WTC11 (cell line): ENCODE data around the gene NKAIN2. TPM values are rescaled to one million over a fixed set of nuclear protein-coding genes. Genes with fewer than 3 reads are reported as not detected.

Experiments
- ATAC-seq: fragments of 200-7000 bp; cut with Tn5 transposase; 2 replicates; pipeline ENCODE4 v1.10.0; 2021; ENCODE audit warnings: mild to moderate bottlenecking, moderate library complexity
- CTCF ChIA-PET: fragments of 300-600 bp; sonication (Branson Sonifier 250); formaldehyde crosslinking; loops from one replicate; lab custom pipeline; 2021; ENCODE audit warnings: antibody characterized with exemption; lab: Charles Lee
- POLR2A ChIA-PET: fragments of 350-600 bp; sonication (Branson Sonifier 250); formaldehyde crosslinking; loops from one replicate; lab custom pipeline; 2021; ENCODE audit warnings: antibody characterized with exemption; lab: Charles Lee
- DNase-seq: peaks from one replicate; pipeline ENCODE4 v3.0.0; 2021; ENCODE audit warnings: low spot score
- H3K27ac Mint-ChIP-seq: 2 replicates; pipeline ENCODE4 v1.8.0; 2021; ENCODE audit warnings: mixed read lengths
- H3K27me3 Mint-ChIP-seq: 2 replicates; pipeline ENCODE4 v1.8.0; 2021; ENCODE audit warnings: low read depth, mild to moderate bottlenecking, moderate library complexity, mixed read lengths
- H3K36me3 Mint-ChIP-seq: 2 replicates; pipeline ENCODE4 v1.8.0; 2021; ENCODE audit warnings: mixed read lengths
- H3K4me1 Mint-ChIP-seq: 2 replicates; pipeline ENCODE4 v1.8.0; 2022; ENCODE audit warnings: mixed read lengths
- H3K4me3 Mint-ChIP-seq: 2 replicates; pipeline ENCODE4 v1.8.0; 2021; ENCODE audit warnings: mild to moderate bottlenecking, moderate library complexity, mixed read lengths
- H3K9me3 Mint-ChIP-seq: 2 replicates; pipeline ENCODE4 v1.8.0; 2021; ENCODE audit warnings: mixed read lengths
- ARID4B ChIP-seq: sonication (generic); formaldehyde crosslinking; IDR thresholded peaks from 2 replicates; pipeline ENCODE4 v1.8.0; 2023; ENCODE audit warnings: missing genetic modification reagents, mild to moderate bottlenecking, borderline replicate concordance
- CREM ChIP-seq: sonication (generic); formaldehyde crosslinking; IDR thresholded peaks from 2 replicates; pipeline ENCODE4 v1.8.1; 2022; ENCODE audit warnings: mild to moderate bottlenecking, missing genetic modification reagents, moderate library complexity
- CTCF ChIP-seq: fragments of 200-600 bp; IDR thresholded peaks from 2 replicates; pipeline ENCODE4 v1.8.0; 2022; ENCODE audit warnings: antibody characterized with exemption
- HMGA2 ChIP-seq: fragments of 250-450 bp; sonication (Bioruptor Pico); IDR thresholded peaks from 2 replicates; pipeline ENCODE4 v1.4.0; 2021; ENCODE audit warnings: mild to moderate bottlenecking, moderate library complexity
- IRF2 ChIP-seq: sonication (generic); formaldehyde crosslinking; IDR thresholded peaks from 2 replicates; pipeline ENCODE4 v1.8.0; 2022; ENCODE audit warnings: low read depth, missing genetic modification reagents, borderline replicate concordance
- JUN ChIP-seq: sonication (generic); formaldehyde crosslinking; IDR thresholded peaks from 2 replicates; pipeline ENCODE4 v1.8.0; 2023; ENCODE audit warnings: mild to moderate bottlenecking, missing genetic modification reagents
- KAT7 ChIP-seq: sonication (generic); formaldehyde crosslinking; IDR thresholded peaks from 2 replicates; pipeline ENCODE4 v1.8.1; 2023; ENCODE audit warnings: missing genetic modification reagents, mild to moderate bottlenecking, borderline replicate concordance
- MAX ChIP-seq: sonication (generic); formaldehyde crosslinking; IDR thresholded peaks from 2 replicates; pipeline ENCODE4 v1.8.0; 2022; ENCODE audit warnings: mild to moderate bottlenecking, missing genetic modification reagents
- MLX ChIP-seq: sonication (generic); formaldehyde crosslinking; IDR thresholded peaks from 2 replicates; pipeline ENCODE4 v1.8.1; 2023; ENCODE audit warnings: mild to moderate bottlenecking, missing genetic modification reagents, moderate library complexity
- NFATC4 ChIP-seq: fragments of 250-450 bp; sonication (Bioruptor Pico); IDR thresholded peaks from 2 replicates; pipeline ENCODE4 v1.9.0; 2021; ENCODE audit warnings: mild to moderate bottlenecking
- NFE2L1 ChIP-seq: sonication (generic); formaldehyde crosslinking; IDR thresholded peaks from 2 replicates; pipeline ENCODE4 v1.8.1; 2023; ENCODE audit warnings: missing genetic modification reagents
- OVOL2 ChIP-seq: fragments of 250-450 bp; sonication (Bioruptor Pico); IDR thresholded peaks from 2 replicates; pipeline ENCODE4 v1.9.0; 2021; ENCODE audit warnings: mild to moderate bottlenecking, borderline replicate concordance
- PRDM15 ChIP-seq: sonication (generic); formaldehyde crosslinking; IDR thresholded peaks from 2 replicates; pipeline ENCODE4 v1.8.0; 2022; ENCODE audit warnings: missing genetic modification reagents
- PRRX2 ChIP-seq: fragments of 250-450 bp; sonication (Bioruptor Pico); IDR thresholded peaks from 2 replicates; pipeline ENCODE4 v1.8.0; 2021; ENCODE audit warnings: mild to moderate bottlenecking
- RELA ChIP-seq: sonication (generic); formaldehyde crosslinking; IDR thresholded peaks from 2 replicates; pipeline ENCODE4 v1.8.1; 2022; ENCODE audit warnings: missing genetic modification reagents, mild to moderate bottlenecking, borderline replicate concordance
- SMAD3 ChIP-seq: sonication (generic); formaldehyde crosslinking; IDR thresholded peaks from 2 replicates; pipeline ENCODE4 v1.8.0; 2022; ENCODE audit warnings: missing genetic modification reagents, mild to moderate bottlenecking, borderline replicate concordance
- SOX15 ChIP-seq: fragments of 250-450 bp; sonication (Bioruptor Pico); IDR thresholded peaks from 2 replicates; pipeline ENCODE4 v1.9.0; 2021; ENCODE audit warnings: mild to moderate bottlenecking
- STAT6 ChIP-seq: sonication (generic); formaldehyde crosslinking; conservative IDR thresholded peaks from 2 replicates; pipeline ENCODE4 v1.8.1; 2023; ENCODE audit warnings: mild to moderate bottlenecking, low read depth, missing genetic modification reagents, moderate library complexity
- TCF7 ChIP-seq: sonication (generic); formaldehyde crosslinking; IDR thresholded peaks from 2 replicates; pipeline ENCODE4 v1.8.0; 2022; ENCODE audit warnings: mild to moderate bottlenecking, low read depth, missing genetic modification reagents, moderate library complexity
- TEAD1 ChIP-seq: sonication (generic); formaldehyde crosslinking; IDR thresholded peaks from 2 replicates; pipeline ENCODE4 v1.8.0; 2022; ENCODE audit warnings: mild to moderate bottlenecking, missing genetic modification reagents
- TEAD4 ChIP-seq: sonication (generic); formaldehyde crosslinking; IDR thresholded peaks from 2 replicates; pipeline ENCODE4 v1.8.0; 2022; ENCODE audit warnings: mild to moderate bottlenecking, missing genetic modification reagents
- ZBTB21 ChIP-seq: sonication (generic); formaldehyde crosslinking; IDR thresholded peaks from 2 replicates; pipeline ENCODE4 v1.8.1; 2023; ENCODE audit warnings: mild to moderate bottlenecking, missing genetic modification reagents, borderline replicate concordance
- ZNF138 ChIP-seq: sonication (generic); formaldehyde crosslinking; conservative IDR thresholded peaks from 2 replicates; pipeline ENCODE4 v1.8.1; 2022; ENCODE audit warnings: mild to moderate bottlenecking, moderate library complexity, missing genetic modification reagents
- ZNF263 ChIP-seq: sonication (generic); formaldehyde crosslinking; IDR thresholded peaks from 2 replicates; pipeline ENCODE4 v1.8.1; 2022; ENCODE audit warnings: low read depth, mild to moderate bottlenecking, moderate library complexity, missing genetic modification reagents
- ZNF416 ChIP-seq: fragments of 250-450 bp; sonication (Bioruptor Pico); IDR thresholded peaks from 2 replicates; pipeline ENCODE4 v1.9.0; 2021; ENCODE audit warnings: mild to moderate bottlenecking, inconsistent platforms
- ZNF671 ChIP-seq: fragments of 250-450 bp; sonication (Bioruptor Pico); IDR thresholded peaks from 2 replicates; pipeline ENCODE4 v1.8.0; 2021; ENCODE audit warnings: mild to moderate bottlenecking
- total RNA-seq: library from RNA; stranded (reverse); gene quantifications from 3 replicates; pipeline ENCODE4 v1.2.3, GENCODE V29; 2021

NKAIN2 gene
- total RNA-seq, 1 experiment from 2014 or later, result 0.33 TPM

- Mint-ChIP-seq H3K4me3 (no peak overlapping the region), H3K36me3 (no peaks in the 10 kb centered on the region), H3K4me1 (no peaks in the 10 kb centered on the region), H3K9me3 (no peaks in the 10 kb centered on the region), H3K27me3 (no peaks in the 10 kb centered on the region), H3K27ac (no peak overlapping the region)
- TF ChIP-seq IRF2, result no peak
- no peak for TF ChIP-seq ZNF671 (CRISPR knock-in tag)
- TF ChIP-seq STAT6, result no peak
- no peak for TF ChIP-seq HMGA2
- no peak for TF ChIP-seq KAT7 (CRISPR knock-in tag)
- no peak for TF ChIP-seq MAX (CRISPR knock-in tag)
- no peak for TF ChIP-seq TCF7 (CRISPR knock-in tag)
- TF ChIP-seq TEAD1 (CRISPR knock-in tag), result no peak
- TF ChIP-seq ZNF416, result no peak
- no peak for TF ChIP-seq NFE2L1 (CRISPR knock-in tag)
- TF ChIP-seq TEAD4 (CRISPR knock-in tag), result no peak
- no peak for TF ChIP-seq PRRX2 (CRISPR knock-in tag)
- no peak for TF ChIP-seq ZBTB21 (CRISPR knock-in tag)
- ATAC-seq (no peak), DNase-seq (no peak)
- ChIA-PET POLR2A (no interaction called here), CTCF (no interaction called here)
Observed at GRCh38 chr6:123854201-123854600, 50.5 kb downstream of the NKAIN2 start.

GRCh38 chr6:123855506-123855905 is 51.8 kb downstream of the NKAIN2 start:
- H3K27ac Mint-ChIP-seq, result no peak overlapping the region
- DNase-seq (no peak), ATAC-seq (no peak)
- H3K4me1 Mint-ChIP-seq, result no peaks in the 10 kb centered on the region
- no peak overlapping the region for H3K4me3 Mint-ChIP-seq
- no peaks in the 10 kb centered on the region for H3K36me3 Mint-ChIP-seq
- no peaks in the 10 kb centered on the region for H3K9me3 Mint-ChIP-seq
- CTCF ChIA-PET, result no interaction called here
- H3K27me3 Mint-ChIP-seq, result no peaks in the 10 kb centered on the region
- POLR2A ChIA-PET, result no interaction called here
- TF ChIP-seq CTCF, result no peak
- TF ChIP-seq ARID4B, result no peak
- no peak for TF ChIP-seq SMAD3
- no peak for TF ChIP-seq PRDM15 (CRISPR knock-in tag)
- no peak for TF ChIP-seq CREM
- TF ChIP-seq SOX15 (CRISPR knock-in tag), result no peak
- TF ChIP-seq OVOL2 (CRISPR knock-in tag), result no peak
- no peak for TF ChIP-seq MLX (CRISPR knock-in tag)
- TF ChIP-seq JUN (CRISPR knock-in tag), result no peak
- TF ChIP-seq RELA (CRISPR knock-in tag), result no peak
- no peak for TF ChIP-seq ZNF263 (CRISPR knock-in tag)
- no peak for TF ChIP-seq ZNF138 (CRISPR knock-in tag)
- no peak for TF ChIP-seq NFATC4 (CRISPR knock-in tag)
